GM18526 (cell line): ENCODE data around the gene PTPRCAP.
A peak's percentile ranks its signal among the peaks of the same experiment; 100 is the strongest.

Source experiments
- POLR2A ChIP-seq: IDR thresholded peaks from 3 replicates; pipeline ENCODE4 v1.6.1; 2011; ENCODE audit not compliant: insufficient read length; ENCODE audit errors: extremely low read depth

Gene PTPRCAP

GRCh38 chr11:67400251-67400941, 37.1 kb downstream of the PTPRCAP start:
- TF ChIP-seq POLR2A = no peak

GRCh38 chr11:67398661-67399563, 38.6 kb downstream of the PTPRCAP start:
- peak; percentile 22 for TF ChIP-seq POLR2A

GRCh38 chr11:67397986-67398660, 39.4 kb downstream of the PTPRCAP start:
- no peak for TF ChIP-seq POLR2A

- no peak for TF ChIP-seq POLR2A
Observed at GRCh38 chr11:67397536-67397935, 39.9 kb downstream of the PTPRCAP start.

GRCh38 chr11:67396587-67397389, 40.7 kb downstream of the PTPRCAP start:
- TF ChIP-seq POLR2A = no peak

- no peak for TF ChIP-seq POLR2A
Observed at GRCh38 chr11:67396259-67396581, 41.3 kb downstream of the PTPRCAP start.

GRCh38 chr11:67395555-67396258, 41.8 kb downstream of the PTPRCAP start:
- TF ChIP-seq POLR2A = no peak

- TF ChIP-seq POLR2A = no peak
Observed at GRCh38 chr11:67393990-67394389, 43.5 kb downstream of the PTPRCAP start.

GRCh38 chr11:67393437-67393836, 44.0 kb downstream of the PTPRCAP start:
- no peak for TF ChIP-seq POLR2A

- no peak for TF ChIP-seq POLR2A
Observed at GRCh38 chr11:67392183-67392715, 45.2 kb downstream of the PTPRCAP start.

GRCh38 chr11:67391304-67392182, 45.9 kb downstream of the PTPRCAP start, which contains the start of gene RAD9A:
RAD9A (plus strand) TSS chr11:67391986; CDS start chr11:67392045, 59 bp downstream.
- TF ChIP-seq POLR2A = peak; percentile 79

GRCh38 chr11:67390947-67391303, 46.6 kb downstream of the PTPRCAP start:
- TF ChIP-seq POLR2A = no peak

GRCh38 chr11:67389477-67389876, 48.0 kb downstream of the PTPRCAP start:
- no peak for TF ChIP-seq POLR2A
